Trophoblast cell (in vitro differentiated cells and primary cell): ENCODE measurements around the gene ARID4A.
"Not testable (repeated sequence)": the region's sequence is repeated elsewhere in the genome, so short reads cannot be mapped to it uniquely, and the experiment has no call there.

Experiments
- DNase-seq, 2 donors: peaks; one replicate each; pipeline ENCODE4 v3.0.0-alpha.2; 2016
- H2AFZ ChIP-seq: 2 replicates; pipeline ENCODE4 v1.6.1; 2013; ENCODE audit warnings: low read length, moderate library complexity, mild to moderate bottlenecking; ENCODE audit not compliant: insufficient read depth, poor library complexity
- H2AK5ac ChIP-seq: 2 replicates; pipeline ENCODE4 v1.6.1; 2013; ENCODE audit warnings: mild to moderate bottlenecking, low read length
- H2BK120ac ChIP-seq: 2 replicates; pipeline ENCODE4 v1.6.1; 2013; ENCODE audit warnings: low read length, mild to moderate bottlenecking, moderate library complexity; ENCODE audit not compliant: insufficient read depth, poor library complexity
- H2BK12ac ChIP-seq: 2 replicates; pipeline ENCODE4 v1.6.1; 2013; ENCODE audit warnings: mild to moderate bottlenecking, low read length, moderate library complexity
- H2BK5ac ChIP-seq: 2 replicates; pipeline ENCODE4 v1.6.1; 2013; ENCODE audit warnings: low read length, low read depth, moderate library complexity, mild to moderate bottlenecking; ENCODE audit not compliant: poor library complexity
- H3K14ac ChIP-seq: 2 replicates; pipeline ENCODE4 v1.6.1; 2013; ENCODE audit warnings: mild to moderate bottlenecking, low read length
- H3K18ac ChIP-seq: 2 replicates; pipeline ENCODE4 v1.6.1; 2013; ENCODE audit warnings: mild to moderate bottlenecking, low read length
- H3K23ac ChIP-seq: 2 replicates; pipeline ENCODE4 v1.6.1; 2013; ENCODE audit warnings: low read length
- H3K27ac ChIP-seq: 2 replicates; pipeline ENCODE4 v1.5.1; 2013; ENCODE audit warnings: low read depth, mild to moderate bottlenecking, inconsistent platforms, low read length, moderate library complexity
- H3K27me3 ChIP-seq: 2 replicates; pipeline ENCODE4 v1.6.1; 2013; ENCODE audit warnings: inconsistent platforms, mild to moderate bottlenecking, low read length, moderate library complexity; ENCODE audit not compliant: insufficient read depth
- H3K36me3 ChIP-seq, 2 experiments: 1 replicate in 1 of 2; 2 replicates in 1 of 2; pipeline ENCODE4 v1.6.1; 2013; ENCODE audit warnings: low read length in 2 of 2, mild to moderate bottlenecking in 2 of 2, moderate library complexity in 1 of 2; ENCODE audit not compliant: insufficient read depth in 2 of 2, control insufficient read depth in 1 of 2
- H3K4ac ChIP-seq: 2 replicates; pipeline ENCODE4 v1.6.1; 2013; ENCODE audit warnings: low read depth, mild to moderate bottlenecking, low read length, moderate library complexity
- H3K4me1 ChIP-seq, 2 experiments: 1 replicate in 1 of 2; 2 replicates in 1 of 2; pipeline ENCODE4 v1.6.1; 2013; ENCODE audit warnings: low read length in 2 of 2, mild to moderate bottlenecking in 2 of 2, moderate library complexity in 1 of 2; ENCODE audit not compliant: insufficient read depth in 2 of 2, control insufficient read depth in 1 of 2
- H3K4me2 ChIP-seq: 2 replicates; pipeline ENCODE4 v1.6.1; 2013; ENCODE audit warnings: inconsistent platforms, mild to moderate bottlenecking, low read length, moderate library complexity
- H3K4me3 ChIP-seq: 2 replicates; pipeline ENCODE4 v1.5.1; 2013; ENCODE audit warnings: mild to moderate bottlenecking, low read depth, low read length, inconsistent platforms
- H3K79me1 ChIP-seq: one replicate; pipeline ENCODE4 v1.6.1; 2013; ENCODE audit warnings: low read length
- H3K79me2 ChIP-seq: 2 replicates; pipeline ENCODE4 v1.6.1; 2013; ENCODE audit warnings: low read length, mild to moderate bottlenecking; ENCODE audit not compliant: control insufficient read depth, insufficient read depth, poor library complexity
- H3K9ac ChIP-seq: 2 replicates; pipeline ENCODE4 v1.6.1; 2013; ENCODE audit warnings: mild to moderate bottlenecking, low read length
- H3K9me3 ChIP-seq: 2 replicates; pipeline ENCODE4 v1.6.1; 2013; ENCODE audit warnings: low read depth, mild to moderate bottlenecking, control low read depth, inconsistent platforms, low read length; ENCODE audit not compliant: insufficient read depth
- H4K12ac ChIP-seq: 2 replicates; pipeline ENCODE4 v1.6.1; 2013; ENCODE audit warnings: low read depth, mild to moderate bottlenecking, low read length, moderate library complexity
- H4K8ac ChIP-seq: 2 replicates; pipeline ENCODE4 v1.6.1; 2013; ENCODE audit warnings: low read depth, mild to moderate bottlenecking, low read length, moderate library complexity
- H4K91ac ChIP-seq: one replicate; pipeline ENCODE4 v1.6.1; 2013; ENCODE audit warnings: low read depth, mild to moderate bottlenecking, low read length, moderate library complexity
- WGBS: extraction: QIAGEN DNeasy Blood & Tissue Kit; methylation state at CpG from one replicate; pipeline ENCODE4 v1.1.7; 2013; ENCODE audit warnings: missing lambda C conversion rate; ENCODE audit not compliant: insufficient read length, insufficient coverage; ENCODE audit errors: extremely low coverage; 5-methylcytosine and 5-hydroxymethylcytosine counted together

Gene ARID4A

DNA sequence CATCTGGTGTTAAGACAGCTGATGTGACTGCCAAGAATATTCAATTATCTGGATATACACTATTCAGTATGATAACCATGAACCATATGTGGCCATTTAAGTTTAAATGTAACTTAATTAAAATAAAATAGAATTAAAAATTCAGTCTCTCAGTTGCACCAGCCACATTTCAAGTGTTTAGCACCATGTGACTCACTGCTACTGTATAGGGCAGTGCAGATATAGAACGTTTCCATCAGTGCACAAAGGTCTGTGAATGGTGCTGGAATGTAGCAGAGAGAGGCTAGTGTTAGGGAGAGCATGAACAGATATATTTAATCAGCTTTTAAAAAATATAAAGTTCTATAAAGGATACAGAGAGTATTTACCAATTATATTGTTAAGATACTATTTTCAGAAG lies 28.7 kb downstream of the ARID4A start:
- Histone ChIP-seq H3K79me1 (no peaks in the 10 kb centered on the region), H3K14ac (no peak overlapping the region), H3K36me3 (peaks cover 15 to 21% of the 10 kb centered on the region in 2 experiments), H4K12ac (no peak overlapping the region), H3K4ac (no peak overlapping the region), H3K4me2 (no peak overlapping the region), H2AFZ (no peak overlapping the region), H2BK12ac (no peak overlapping the region), H4K8ac (no peak overlapping the region), H2BK120ac (no peak overlapping the region), H4K91ac (no peak overlapping the region), H3K4me3 (no peak overlapping the region), H3K9me3 (no peaks in the 10 kb centered on the region), H3K27me3 (no peaks in the 10 kb centered on the region), H2BK5ac (no peak overlapping the region), H3K27ac (no peak overlapping the region), H3K4me1 (no peaks in the 10 kb centered on the region), H3K23ac (no peak overlapping the region), H3K9ac (no peak overlapping the region), H3K79me2 (no peaks in the 10 kb centered on the region), H2AK5ac (no peak overlapping the region), H3K18ac (no peak overlapping the region)
- no peak for DNase-seq
- no CpG with 5 or more reads among the region's 1 CpG for WGBS

GRCh38 chr14:58331111-58331510 lies 32.8 kb downstream of the ARID4A start:
- H3K4me1 ChIP-seq = no peaks in the 10 kb centered on the region
- no peaks in the 10 kb centered on the region for H3K9me3 ChIP-seq
- H3K4me2 ChIP-seq = no peak overlapping the region
- H3K9ac ChIP-seq = no peak overlapping the region
- no peak overlapping the region for H3K27ac ChIP-seq
- H2BK5ac ChIP-seq = no peak overlapping the region
- no peak overlapping the region for H2AFZ ChIP-seq
- peaks cover 9 to 10% of the 10 kb centered on the region in 2 experiments for H3K36me3 ChIP-seq
- no peak overlapping the region for H4K8ac ChIP-seq
- no peak overlapping the region for H3K4me3 ChIP-seq
- H2BK120ac ChIP-seq = no peak overlapping the region
- DNase-seq = peak; percentile 30 to 69
- no peak overlapping the region for H2BK12ac ChIP-seq
- no peak overlapping the region for H3K23ac ChIP-seq
- no peak overlapping the region for H3K14ac ChIP-seq
- no peak overlapping the region for H4K91ac ChIP-seq
- H3K79me1 ChIP-seq = no peaks in the 10 kb centered on the region
- H2AK5ac ChIP-seq = no peak overlapping the region
- no peak overlapping the region for H3K18ac ChIP-seq
- no peak overlapping the region for H4K12ac ChIP-seq
- H3K79me2 ChIP-seq = no peaks in the 10 kb centered on the region
- whole genome bisulfite sequencing = no CpG with 5 or more reads among the region's 5 CpGs
- no peaks in the 10 kb centered on the region for H3K27me3 ChIP-seq
- no peak overlapping the region for H3K4ac ChIP-seq

DNA sequence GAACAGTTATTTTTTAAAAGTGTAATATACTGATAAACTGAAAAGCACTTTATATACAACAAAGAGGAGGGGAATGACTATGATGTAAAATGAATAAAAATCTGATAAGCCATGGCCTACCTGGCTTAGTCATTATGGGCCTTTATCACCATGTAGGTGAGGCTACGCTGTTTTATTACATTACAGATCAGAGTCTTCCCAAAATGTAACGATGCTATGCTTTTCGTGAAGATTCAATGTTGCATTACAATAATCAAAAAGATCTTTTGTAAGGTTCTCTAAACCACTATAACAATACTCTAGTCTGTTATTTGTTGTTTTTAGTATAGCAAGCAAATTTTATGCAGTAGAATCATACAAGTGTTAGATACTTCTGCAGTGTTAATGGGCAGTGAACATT lies 34.2 kb downstream of the ARID4A start:
- Histone ChIP-seq H3K27me3 (no peaks in the 10 kb centered on the region), H4K91ac (no peak overlapping the region), H4K8ac (no peak overlapping the region), H3K4ac (no peak overlapping the region), H3K9me3 (no peaks in the 10 kb centered on the region), H3K23ac (no peak overlapping the region), H2BK12ac (no peak overlapping the region), H3K4me2 (no peak overlapping the region), H2BK5ac (no peak overlapping the region), H4K12ac (no peak overlapping the region), H3K79me1 (no peaks in the 10 kb centered on the region), H3K14ac (no peak overlapping the region), H2BK120ac (no peak overlapping the region), H3K9ac (no peak overlapping the region), H3K18ac (no peak overlapping the region), H2AK5ac (no peak overlapping the region), H3K36me3 (peaks cover 9 to 10% of the 10 kb centered on the region in 2 experiments), H2AFZ (no peak overlapping the region), H3K79me2 (no peaks in the 10 kb centered on the region), H3K4me3 (no peak overlapping the region), H3K27ac (no peak overlapping the region), H3K4me1 (no peaks in the 10 kb centered on the region)
- no peak for DNase-seq
- WGBS = no CpG with 5 or more reads among the region's 3 CpGs

GRCh38 chr14:58339666-58340065 lies 41.3 kb downstream of the ARID4A start:
- not testable (repeated sequence) for H2AFZ ChIP-seq, H2AK5ac ChIP-seq, H4K91ac ChIP-seq, H3K4me3 ChIP-seq, H3K23ac ChIP-seq, H3K27ac ChIP-seq, H4K8ac ChIP-seq, H3K4ac ChIP-seq, H3K9ac ChIP-seq, H2BK12ac ChIP-seq, H3K9me3 ChIP-seq, H3K79me1 ChIP-seq, DNase-seq, H3K36me3 ChIP-seq, H2BK120ac ChIP-seq, H3K18ac ChIP-seq, H3K14ac ChIP-seq, H4K12ac ChIP-seq, H3K27me3 ChIP-seq, H3K79me2 ChIP-seq, H3K4me2 ChIP-seq, H3K4me1 ChIP-seq, H2BK5ac ChIP-seq
- no CpG with 5 or more reads among the region's 4 CpGs for WGBS
